Gastrocnemius medialis (tissue), 4 donors: Measurements from ENCODE around the gene MOB3C.

Experiments
- CTCF ChIP-seq, 5 experiments: fragments of 450-650 bp in 3 of 5; fragments of 200-600 bp in 2 of 5; sonication (generic) in 2 of 5; IDR thresholded peaks in 4 of 5; conservative IDR thresholded peaks in 1 of 5; 1 replicate in 4 of 5; 2 replicates in 1 of 5; pipeline ENCODE4 v1.5.1; 2016 to 2019; ENCODE audit warnings: antibody characterized with exemption in 5 of 5, mild to moderate bottlenecking in 3 of 5, moderate library complexity in 3 of 5
- POLR2A ChIP-seq, 2 donors: fragments of 450-650 bp; IDR thresholded peaks; one replicate each; pipeline ENCODE4 v1.6.1; 2017; ENCODE audit warnings: antibody characterized with exemption in 2 of 2, mild to moderate bottlenecking in 2 of 2, moderate library complexity in 2 of 2

- TF ChIP-seq CTCF (IDR thresholded peaks at IDR 0.05 in 4 of 5, conservative IDR thresholded peaks at IDR 0.05 in 1 of 5): peak in 4 of 5 experiments; percentile 28 to 57 (median 40)
- TF ChIP-seq POLR2A (IDR thresholded peaks at IDR 0.05): no peak
These were observed 5.7 kb upstream of the MOB3C start for GRCh38 chr1:46622344-46622743.
